HUES48 (cell line): Measurements from ENCODE around the gene PSMF1.
"Not testable (repeated sequence)": the region's sequence is repeated elsewhere in the genome, so short reads cannot be mapped to it uniquely, and the experiment has no call there.

ENCODE experiments used
- H3K27ac ChIP-seq: one replicate; pipeline ENCODE4 v1.7.0; 2013; ENCODE audit warnings: low read depth, low read length, inconsistent platforms
- H3K27me3 ChIP-seq: 2 replicates; pipeline ENCODE4 v1.6.1; 2013; ENCODE audit warnings: mild to moderate bottlenecking, low read length; ENCODE audit not compliant: control insufficient read depth, insufficient read depth
- H3K36me3 ChIP-seq: 2 replicates; pipeline ENCODE4 v1.6.1; 2013; ENCODE audit warnings: low read length; ENCODE audit not compliant: control insufficient read depth, insufficient read depth
- H3K4me1 ChIP-seq: 2 replicates; pipeline ENCODE4 v1.6.1; 2013; ENCODE audit warnings: mild to moderate bottlenecking, low read length; ENCODE audit not compliant: control insufficient read depth, insufficient read depth
- H3K4me3 ChIP-seq: 2 replicates; pipeline ENCODE4 v1.5.1; 2013; ENCODE audit warnings: mild to moderate bottlenecking, low read depth, low read length
- H3K9ac ChIP-seq: 2 replicates; pipeline ENCODE4 v1.6.1; 2013; ENCODE audit warnings: mild to moderate bottlenecking, low read depth, low read length, moderate library complexity
- H3K9me3 ChIP-seq: 2 replicates; pipeline ENCODE4 v1.6.1; 2013; ENCODE audit warnings: low read length; ENCODE audit not compliant: control insufficient read depth, insufficient read depth

The PSMF1 gene

DNA sequence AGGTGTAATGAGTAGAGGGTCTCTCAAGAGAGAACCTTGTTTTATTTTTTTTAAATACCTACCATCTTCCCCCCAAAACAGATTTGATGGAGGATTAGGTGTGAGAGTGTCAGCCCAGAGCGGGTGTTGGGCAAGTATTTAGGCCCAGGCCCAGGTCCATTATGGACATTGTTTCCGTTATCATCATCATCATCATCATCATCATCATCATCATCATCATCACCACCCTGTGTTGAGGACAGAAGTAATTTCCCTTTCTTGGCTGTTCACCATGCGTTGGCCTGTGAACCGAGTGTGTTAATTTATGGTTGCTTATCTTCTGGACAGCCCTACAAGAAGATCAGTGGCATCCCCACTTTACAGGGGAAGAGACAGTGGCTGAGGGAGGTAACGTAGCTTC is 28.6 kb downstream of the PSMF1 start:
- Histone ChIP-seq H3K36me3 (peaks cover 41% of the 10 kb centered on the region), H3K4me3 (no peak overlapping the region), H3K27me3 (no peaks in the 10 kb centered on the region), H3K9ac (no peak overlapping the region), H3K4me1 (no peaks in the 10 kb centered on the region), H3K9me3 (no peaks in the 10 kb centered on the region), H3K27ac (no peak overlapping the region)

DNA sequence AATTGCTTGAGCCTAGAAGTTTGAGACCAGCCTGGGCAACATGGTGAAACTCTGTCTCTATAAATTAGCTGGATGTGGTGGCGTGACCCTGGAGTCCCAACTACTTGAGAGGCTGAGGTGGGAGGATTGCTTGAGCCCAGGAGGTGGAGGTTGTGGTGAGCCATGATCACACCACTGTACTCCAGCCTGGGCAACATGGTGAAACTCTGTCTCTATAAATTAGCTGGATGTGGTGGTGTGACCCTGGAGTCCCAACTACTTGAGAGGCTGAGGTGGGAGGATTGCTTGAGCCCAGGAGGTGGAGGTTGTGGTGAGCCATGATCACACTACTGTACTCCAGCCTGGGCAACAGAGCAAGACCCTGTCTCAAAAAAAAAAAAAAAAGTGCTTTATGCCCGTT is 31.4 kb downstream of the PSMF1 start:
- not testable (repeated sequence) for H3K9me3 ChIP-seq, H3K27me3 ChIP-seq, H3K4me3 ChIP-seq, H3K27ac ChIP-seq, H3K9ac ChIP-seq, H3K4me1 ChIP-seq
- H3K36me3 ChIP-seq, result peaks cover 59% of the 10 kb centered on the region

DNA sequence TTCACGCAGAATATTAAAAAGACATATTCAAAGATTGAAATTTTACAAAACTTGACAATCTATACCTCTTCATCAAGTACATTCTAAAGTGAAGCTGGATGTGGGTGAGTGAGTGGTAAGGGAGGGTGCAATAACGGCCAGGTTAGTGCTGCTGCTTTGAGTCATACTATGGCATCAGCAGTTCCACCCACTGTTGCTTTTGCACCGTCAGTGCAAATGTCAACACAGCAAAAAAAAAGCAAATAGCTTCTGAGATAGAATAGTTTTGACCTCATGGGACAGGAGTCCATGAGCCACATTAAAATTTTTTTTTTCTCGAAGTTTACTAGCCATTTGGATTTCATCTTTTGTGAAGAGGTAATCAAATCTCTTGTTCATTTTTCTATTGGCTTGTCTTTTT is 31.8 kb downstream of the PSMF1 start:
- Histone ChIP-seq H3K27me3 (no peaks in the 10 kb centered on the region), H3K36me3 (peaks cover 59% of the 10 kb centered on the region), H3K4me1 (no peaks in the 10 kb centered on the region), H3K27ac (no peak overlapping the region), H3K9ac (no peak overlapping the region), H3K4me3 (no peak overlapping the region), H3K9me3 (no peaks in the 10 kb centered on the region)

DNA sequence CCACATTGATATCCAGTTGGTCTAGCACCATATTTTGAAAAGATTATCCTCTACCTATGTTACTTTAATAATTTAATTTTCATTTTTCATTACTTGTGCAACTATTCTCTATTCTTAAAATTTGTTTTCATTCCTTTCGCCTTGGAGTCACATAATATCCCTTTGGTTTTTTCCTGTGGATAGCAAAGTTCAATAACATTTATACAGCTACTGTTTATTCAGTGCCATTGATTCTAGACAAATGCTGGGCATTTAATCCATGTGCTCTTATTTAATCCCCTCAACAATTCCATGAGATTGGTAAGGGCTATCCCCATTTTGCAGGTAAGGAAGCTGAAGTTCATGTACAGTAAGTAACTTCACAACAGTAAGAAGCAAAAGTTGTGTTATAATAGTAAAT is 32.6 kb downstream of the PSMF1 start:
- Histone ChIP-seq H3K4me1 (no peaks in the 10 kb centered on the region), H3K36me3 (peaks cover 56% of the 10 kb centered on the region), H3K9ac (no peak overlapping the region), H3K9me3 (no peaks in the 10 kb centered on the region), H3K27me3 (no peaks in the 10 kb centered on the region), H3K4me3 (no peak overlapping the region), H3K27ac (no peak overlapping the region)

DNA sequence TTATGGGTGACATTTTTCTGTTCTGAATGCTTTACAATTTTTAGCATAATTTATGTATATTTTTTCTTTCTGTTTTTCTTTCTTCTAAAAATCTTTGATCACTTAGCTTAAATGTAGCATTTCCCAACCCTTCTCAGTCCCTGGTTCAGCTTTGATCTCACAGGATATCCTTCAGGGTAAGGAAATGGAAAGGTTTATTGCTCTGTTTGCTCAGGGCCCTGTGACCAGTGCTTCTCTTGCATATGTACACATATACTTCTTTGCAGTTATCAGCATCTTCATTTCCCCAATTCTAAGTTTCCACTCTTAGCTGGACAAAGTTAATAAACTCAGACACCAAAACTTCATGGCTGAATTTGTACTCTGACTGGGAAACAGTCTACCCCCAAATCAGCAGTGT is 35.8 kb downstream of the PSMF1 start:
- no peak overlapping the region for H3K27ac ChIP-seq
- H3K9ac ChIP-seq, result no peak overlapping the region
- no peaks in the 10 kb centered on the region for H3K9me3 ChIP-seq
- peaks cover 36% of the 10 kb centered on the region for H3K36me3 ChIP-seq
- no peaks in the 10 kb centered on the region for H3K27me3 ChIP-seq
- H3K4me1 ChIP-seq, result no peaks in the 10 kb centered on the region
- no peak overlapping the region for H3K4me3 ChIP-seq

DNA sequence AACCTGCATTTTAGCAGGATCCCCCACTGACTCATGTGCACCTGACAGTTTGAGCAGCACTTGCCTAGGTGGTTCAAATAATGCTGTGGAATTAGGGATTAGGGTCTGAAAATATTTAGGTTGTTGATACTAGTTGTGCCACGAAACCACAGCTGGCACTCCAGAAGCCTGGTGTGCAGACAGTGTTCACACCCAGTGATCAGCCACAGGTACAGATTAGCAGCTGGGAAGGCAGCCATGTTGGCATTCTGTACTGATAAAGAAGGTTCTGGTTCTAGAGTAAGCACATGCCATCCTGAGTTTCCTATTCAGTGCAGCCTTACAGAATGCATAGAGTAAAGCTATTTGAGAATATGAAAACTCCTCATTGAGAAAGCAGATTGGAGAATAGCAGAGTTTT is 36.3 kb downstream of the PSMF1 start:
- H3K27ac ChIP-seq, result no peak overlapping the region
- no peak overlapping the region for H3K9ac ChIP-seq
- no peaks in the 10 kb centered on the region for H3K27me3 ChIP-seq
- no peak overlapping the region for H3K4me3 ChIP-seq
- H3K9me3 ChIP-seq, result no peaks in the 10 kb centered on the region
- H3K4me1 ChIP-seq, result no peaks in the 10 kb centered on the region
- H3K36me3 ChIP-seq, result peaks cover 37% of the 10 kb centered on the region

DNA sequence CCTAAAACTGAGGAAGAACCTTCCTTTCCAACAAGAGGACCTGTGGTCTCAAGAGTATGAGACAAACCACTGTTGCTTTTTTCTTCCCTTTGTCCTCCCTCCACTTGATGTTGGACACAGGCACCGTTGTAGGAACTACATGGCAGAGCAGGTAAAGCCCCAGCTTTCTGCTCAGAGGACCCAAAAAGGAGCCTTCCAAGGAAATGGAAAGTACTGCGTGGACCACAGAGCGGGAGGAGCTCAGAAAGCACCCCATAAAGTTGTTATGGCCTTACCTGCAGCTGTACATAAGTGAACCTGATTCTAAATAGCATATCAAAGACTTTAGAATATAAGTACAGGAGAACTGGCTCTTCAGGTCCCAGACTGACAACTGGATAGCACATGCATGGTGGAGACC is 36.9 kb downstream of the PSMF1 start:
- Histone ChIP-seq H3K9me3 (no peaks in the 10 kb centered on the region), H3K4me1 (no peaks in the 10 kb centered on the region), H3K27me3 (no peaks in the 10 kb centered on the region), H3K36me3 (peaks cover 41% of the 10 kb centered on the region), H3K9ac (no peak overlapping the region), H3K27ac (no peak overlapping the region), H3K4me3 (no peak overlapping the region)

DNA sequence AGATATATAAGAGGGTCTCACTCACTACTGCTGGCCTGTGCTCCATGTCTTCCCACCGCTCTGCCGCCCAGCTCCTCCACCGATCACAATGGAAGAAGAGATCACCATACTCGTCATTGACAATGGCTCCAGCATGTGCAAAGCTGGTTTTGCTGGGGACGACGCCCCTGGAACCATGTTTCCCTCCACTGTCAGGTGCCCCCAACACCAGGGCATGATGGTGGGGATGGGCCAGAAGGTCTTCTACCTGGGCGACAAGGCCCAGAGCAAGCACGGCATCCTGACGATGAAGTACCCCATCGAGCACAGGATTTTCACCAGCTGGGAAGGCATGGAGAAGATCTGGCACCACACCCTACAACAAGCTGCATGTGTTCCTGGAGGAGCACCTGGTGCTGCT is 42.1 kb downstream of the PSMF1 start:
- Histone ChIP-seq H3K27me3 (no peaks in the 10 kb centered on the region), H3K4me1 (no peaks in the 10 kb centered on the region), H3K9me3 (no peaks in the 10 kb centered on the region), H3K9ac (no peak overlapping the region), H3K27ac (no peak overlapping the region), H3K36me3 (peaks cover 55% of the 10 kb centered on the region), H3K4me3 (no peak overlapping the region)

DNA sequence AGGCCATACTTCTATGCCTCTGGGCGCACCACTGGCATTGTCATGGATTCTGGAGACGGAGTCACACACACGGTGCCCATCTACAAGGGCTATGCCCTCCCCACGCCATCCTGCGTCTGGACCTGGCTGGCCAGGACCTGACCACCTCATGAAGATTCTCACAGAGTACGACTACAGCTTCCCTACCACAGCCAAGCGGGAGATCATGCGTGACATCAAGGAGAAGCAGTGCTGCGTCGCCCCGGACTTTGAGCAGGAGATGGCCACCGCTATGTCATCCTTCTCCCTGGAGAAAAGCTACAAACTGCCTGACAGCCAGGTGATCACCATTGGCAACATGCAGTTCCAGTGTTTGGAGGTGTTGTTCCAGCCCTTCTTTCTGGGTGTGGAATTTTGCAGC is 42.6 kb downstream of the PSMF1 start:
- Histone ChIP-seq H3K9me3 (no peaks in the 10 kb centered on the region), H3K9ac (no peak overlapping the region), H3K4me3 (no peak overlapping the region), H3K27ac (no peak overlapping the region), H3K36me3 (peaks cover 58% of the 10 kb centered on the region), H3K27me3 (no peaks in the 10 kb centered on the region), H3K4me1 (no peaks in the 10 kb centered on the region)

DNA sequence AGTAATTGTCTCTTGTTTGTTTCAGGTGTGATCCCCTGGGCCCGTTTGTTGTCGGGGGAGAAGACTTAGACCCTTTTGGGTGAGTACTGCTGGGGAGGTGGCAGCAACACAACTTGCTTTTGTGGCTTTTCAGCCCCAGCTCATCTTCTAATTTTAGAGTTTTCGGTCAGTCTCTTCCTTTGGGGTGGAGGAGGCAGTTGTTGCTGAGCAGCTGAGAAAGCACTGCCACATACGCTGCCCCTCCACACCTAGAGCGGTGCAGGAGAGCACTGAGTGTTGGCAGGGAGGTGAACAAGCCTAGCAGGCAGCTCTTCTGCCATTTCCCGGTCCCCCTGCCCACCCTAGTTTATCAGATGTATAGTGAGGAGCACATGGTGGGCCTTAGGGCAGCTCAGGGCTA is 44.7 kb downstream of the PSMF1 start:
- no peaks in the 10 kb centered on the region for H3K9me3 ChIP-seq
- peaks cover 79% of the 10 kb centered on the region for H3K36me3 ChIP-seq
- no peak overlapping the region for H3K27ac ChIP-seq
- no peak overlapping the region for H3K9ac ChIP-seq
- H3K4me1 ChIP-seq, result no peaks in the 10 kb centered on the region
- no peaks in the 10 kb centered on the region for H3K27me3 ChIP-seq
- H3K4me3 ChIP-seq, result no peak overlapping the region

DNA sequence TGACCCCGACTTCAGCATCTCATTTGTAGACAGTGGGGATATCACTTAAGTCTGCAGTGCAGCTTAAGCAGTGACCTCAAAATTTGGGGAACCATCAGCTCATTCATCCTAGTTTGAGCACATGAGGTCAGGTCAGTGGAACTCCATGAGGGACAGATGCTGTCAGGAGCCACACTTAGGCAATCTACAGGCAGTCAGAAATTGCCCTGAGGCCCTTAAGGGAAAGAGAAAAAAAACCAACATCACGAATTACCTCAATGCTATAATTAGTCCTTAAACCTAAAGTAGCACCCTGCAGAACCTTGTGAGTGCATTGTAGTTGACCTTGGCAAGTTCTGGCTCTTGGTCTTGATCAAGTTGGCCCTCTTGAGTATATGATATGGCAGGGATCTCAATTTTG is 45.3 kb downstream of the PSMF1 start:
- Histone ChIP-seq H3K27me3 (no peaks in the 10 kb centered on the region), H3K9me3 (no peaks in the 10 kb centered on the region), H3K4me3 (no peak overlapping the region), H3K36me3 (peaks cover 85% of the 10 kb centered on the region), H3K9ac (no peak overlapping the region), H3K27ac (no peak overlapping the region), H3K4me1 (no peaks in the 10 kb centered on the region)

DNA sequence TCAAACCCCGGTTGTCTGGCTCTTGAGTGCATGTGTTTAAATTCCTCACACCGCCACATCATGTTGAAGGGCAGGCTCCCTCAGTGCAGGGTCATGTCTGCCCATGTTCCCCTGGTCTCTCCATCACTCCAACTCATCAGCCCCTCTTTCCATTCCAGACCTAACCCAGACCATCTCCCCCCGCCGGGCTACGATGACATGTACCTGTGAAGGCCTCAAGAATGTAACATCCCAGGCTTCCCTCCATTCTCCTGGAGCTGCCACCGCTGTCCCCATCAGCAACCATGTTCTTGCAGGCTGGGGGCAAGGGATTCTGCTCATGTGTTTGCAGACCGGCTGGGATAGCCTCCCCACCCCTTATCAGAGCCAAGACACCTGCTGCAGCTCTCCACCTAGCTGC is 46.5 kb downstream of the PSMF1 start:
- Histone ChIP-seq H3K4me1 (no peaks in the 10 kb centered on the region), H3K27ac (no peak overlapping the region), H3K9ac (no peak overlapping the region), H3K9me3 (no peaks in the 10 kb centered on the region), H3K36me3 (peaks cover 92% of the 10 kb centered on the region), H3K4me3 (no peak overlapping the region), H3K27me3 (no peaks in the 10 kb centered on the region)
